Kidney (tissue), 14 donors: Measurements from ENCODE around the gene KRTAP5-4. TPM values are rescaled to one million over a fixed set of nuclear protein-coding genes. Genes with fewer than 3 reads are reported as not detected.

ENCODE experiments used
- DNase-seq, 5 donors: peaks; one replicate each; pipeline ENCODE4 v3.0.0-alpha.2; 2013 to 2020
- FAIRE-seq: peaks from 2 replicates; lab custom pipeline; 2012; peaks lifted over from hg19 to GRCh38; lab: Jason Lieb, UNC
- H3K27ac ChIP-seq, 2 donors: one replicate each; pipeline ENCODE4 v1.7.0; 2013; ENCODE audit warnings: low read depth in 2 of 2, low read length in 2 of 2, inconsistent platforms in 1 of 2
- H3K27me3 ChIP-seq: one replicate; pipeline ENCODE4 v1.7.1; 2013; ENCODE audit warnings: low read length, inconsistent platforms; ENCODE audit not compliant: control insufficient read depth, insufficient read depth
- H3K36me3 ChIP-seq, 3 donors: one replicate each; pipeline versions ENCODE4 v1.7.0 to v1.7.1; 2013; ENCODE audit warnings: low read length in 3 of 3, control low read depth in 1 of 3, inconsistent platforms in 1 of 3; ENCODE audit not compliant: insufficient read depth in 3 of 3, control insufficient read depth in 2 of 3
- H3K4me1 ChIP-seq, 3 donors: one replicate each; pipeline versions ENCODE4 v1.7.0 to v1.7.1; 2013; ENCODE audit warnings: low read length in 3 of 3, inconsistent platforms in 1 of 3, low read depth in 1 of 3; ENCODE audit not compliant: control insufficient read depth in 2 of 3, insufficient read depth in 2 of 3
- H3K4me3 ChIP-seq, 3 donors: one replicate each; pipeline versions ENCODE4 v1.7.0 to v1.8.1; 2013; ENCODE audit warnings: low read length in 3 of 3, control low read depth in 1 of 3, inconsistent platforms in 1 of 3
- H3K9ac ChIP-seq, 3 donors: one replicate each; pipeline versions ENCODE4 v1.7.0 to v1.7.1; 2013; ENCODE audit warnings: low read length in 3 of 3, control low read depth in 1 of 3, inconsistent platforms in 1 of 3
- H3K9me3 ChIP-seq, 3 donors: one replicate each; pipeline versions ENCODE4 v1.7.0 to v1.7.1; 2013; ENCODE audit warnings: low read length in 3 of 3, control low read depth in 1 of 3, inconsistent platforms in 1 of 3; ENCODE audit not compliant: control insufficient read depth in 2 of 3, insufficient read depth in 1 of 3
- intact Hi-C: fragments of 100-400 bp; cut with DNase I; formaldehyde crosslinking; loops from one replicate; pipeline ENCODE4 v1.11.1; 2022
- polyA plus RNA-seq: library from polyadenylated mRNA; stranded (reverse); fragments of 350-450 nt; fragmentation: Illumina TruSeq; extraction: RNeasy Lipid Tissue Mini Kit (QIAGEN cat#74804); gene quantifications from one replicate; pipeline ENCODE4 v1.2.3, GENCODE V29; 2014; ENCODE audit warnings: low read depth, low replicate concordance; ENCODE audit not compliant: insufficient read depth
- total RNA-seq: library from RNA; stranded (reverse); fragmentation: NEBNext Ultra II Directional; extraction: Animal tissue kit (Norgen Biotek cat#: 25700); gene quantifications from one replicate; pipeline ENCODE4 v1.2.1, GENCODE V29; 2021
- TF ChIP-seq, protein P1 (sequence below): IDR thresholded peaks from 3 replicates; pipeline ENCODE4 v1.5.1; 2012; ENCODE audit warnings: mild to moderate bottlenecking, moderate library complexity, borderline replicate concordance; ENCODE audit not compliant: insufficient read depth; ENCODE audit errors: extremely low read depth
- donor health status: control.
- donor health status: control.
- donor health status: control.
- donor health status: control.
- donor health status: control.
- donor health status: DM: yes; HTN: yes; CAD: no.
- donor health status: Normal renal cell carcinoma (clear cell type).

Gene KRTAP5-4
- total and polyA plus RNA-seq, 2 donors from 2014 or later, result not detected

- no peaks in the 10 kb centered on the region for H3K27me3 ChIP-seq
- H3K36me3 ChIP-seq, result no peaks in the 10 kb centered on the region
- H3K27ac ChIP-seq, result no peak overlapping the region
- H3K4me1 ChIP-seq, result peaks cover 0 to 10% (median 0%) of the 10 kb centered on the region in 3 donors
- DNase-seq (peak in 1 of 5 donors; percentile 52), FAIRE-seq (no peak)
- no peak overlapping the region for H3K9ac ChIP-seq
- TF ChIP-seq, protein P1, sequence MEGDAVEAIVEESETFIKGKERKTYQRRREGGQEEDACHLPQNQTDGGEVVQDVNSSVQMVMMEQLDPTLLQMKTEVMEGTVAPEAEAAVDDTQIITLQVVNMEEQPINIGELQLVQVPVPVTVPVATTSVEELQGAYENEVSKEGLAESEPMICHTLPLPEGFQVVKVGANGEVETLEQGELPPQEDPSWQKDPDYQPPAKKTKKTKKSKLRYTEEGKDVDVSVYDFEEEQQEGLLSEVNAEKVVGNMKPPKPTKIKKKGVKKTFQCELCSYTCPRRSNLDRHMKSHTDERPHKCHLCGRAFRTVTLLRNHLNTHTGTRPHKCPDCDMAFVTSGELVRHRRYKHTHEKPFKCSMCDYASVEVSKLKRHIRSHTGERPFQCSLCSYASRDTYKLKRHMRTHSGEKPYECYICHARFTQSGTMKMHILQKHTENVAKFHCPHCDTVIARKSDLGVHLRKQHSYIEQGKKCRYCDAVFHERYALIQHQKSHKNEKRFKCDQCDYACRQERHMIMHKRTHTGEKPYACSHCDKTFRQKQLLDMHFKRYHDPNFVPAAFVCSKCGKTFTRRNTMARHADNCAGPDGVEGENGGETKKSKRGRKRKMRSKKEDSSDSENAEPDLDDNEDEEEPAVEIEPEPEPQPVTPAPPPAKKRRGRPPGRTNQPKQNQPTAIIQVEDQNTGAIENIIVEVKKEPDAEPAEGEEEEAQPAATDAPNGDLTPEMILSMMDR, result no peak
- no peak overlapping the region for H3K4me3 ChIP-seq
- no peaks in the 10 kb centered on the region for H3K9me3 ChIP-seq
- intact Hi-C loops, result loop anchor here (10.0 kb wide), 1 partner anchor 501 kb away; no protein-coding TSS in a partner anchor
Measured at GRCh38 chr11:1653541-1654387, 31.8 kb upstream of the KRTAP5-4 start.

DNA sequence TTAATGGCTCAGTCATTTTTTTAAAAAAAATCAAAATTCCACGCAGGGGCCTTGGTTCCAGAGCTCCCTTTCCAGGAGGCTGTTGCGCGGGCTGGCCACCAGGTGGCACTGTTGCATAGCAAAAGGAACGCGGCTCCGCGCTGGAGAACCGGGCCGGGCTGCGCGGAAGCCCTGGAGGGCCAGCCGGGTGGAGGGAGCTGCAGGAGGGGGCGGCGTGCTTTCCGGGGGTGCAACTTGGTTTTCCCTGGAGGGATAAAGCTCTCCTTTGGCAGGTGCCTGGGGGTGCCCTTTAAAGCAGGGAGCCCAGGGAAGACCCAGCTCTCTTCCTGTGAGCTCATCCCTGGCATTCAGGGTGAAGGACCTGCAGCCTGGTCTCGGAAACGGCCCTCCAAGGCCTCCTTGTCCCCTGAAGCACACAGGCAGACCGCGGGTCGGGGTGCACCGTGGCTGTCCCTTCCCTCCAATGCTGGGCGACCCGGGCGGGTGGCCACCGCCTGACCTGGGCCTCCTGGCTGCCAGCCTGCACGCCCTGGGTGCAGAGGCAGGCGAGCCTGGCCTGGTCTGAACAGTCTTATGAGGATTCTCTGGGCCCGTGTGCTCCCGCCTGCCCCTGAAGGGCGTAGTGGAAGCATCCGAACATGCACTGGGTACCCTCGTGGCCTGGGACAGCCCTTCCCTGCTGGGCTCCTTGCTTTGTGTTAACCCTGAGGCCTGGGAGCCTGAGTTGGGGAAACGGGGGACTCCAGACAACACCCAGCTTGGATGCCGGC lies 31.0 kb upstream of the KRTAP5-4 start:
- intact Hi-C loops, result loop anchor here (10.0 kb wide), 1 partner anchor 502 kb away; no protein-coding TSS in a partner anchor
- H3K27me3 ChIP-seq, result no peaks in the 10 kb centered on the region
- TF ChIP-seq, protein P1, result peak; percentile 98
- H3K4me1 ChIP-seq, result peaks cover 0 to 10% (median 0%) of the 10 kb centered on the region in 3 donors
- H3K9me3 ChIP-seq, result no peaks in the 10 kb centered on the region
- no peak overlapping the region for H3K4me3 ChIP-seq
- DNase-seq (peak; percentile 76 to 92 (median 81)), FAIRE-seq (no peak)
- no peak overlapping the region for H3K27ac ChIP-seq
- H3K9ac ChIP-seq, result no peak overlapping the region
- H3K36me3 ChIP-seq, result no peaks in the 10 kb centered on the region

- Histone ChIP-seq H3K9me3 (no peaks in the 10 kb centered on the region), H3K4me3 (no peak overlapping the region), H3K36me3 (no peaks in the 10 kb centered on the region), H3K4me1 (peaks cover 0 to 10% (median 0%) of the 10 kb centered on the region in 3 donors), H3K27ac (no peak overlapping the region), H3K27me3 (no peaks in the 10 kb centered on the region), H3K9ac (no peak overlapping the region)
- FAIRE-seq (no peak), DNase-seq (peak in 1 of 5 donors; percentile 55)
- intact Hi-C loops, result loop anchor here (10.0 kb wide), 1 partner anchor 502 kb away; no protein-coding TSS in a partner anchor
- TF ChIP-seq, protein P1, result no peak
Measured at GRCh38 chr11:1652442-1652770, 30.5 kb upstream of the KRTAP5-4 start.
